Effector memory CD4-positive, alpha-beta T cell (primary cell): ENCODE results near the gene MARK4.

ENCODE experiments used
- DNase-seq, 3 donors: peaks; one replicate each; pipeline ENCODE4 v3.0.0-alpha.2; 2020
- H3K27ac ChIP-seq: 2 replicates; pipeline ENCODE4 v1.7.0; 2013; ENCODE audit warnings: mild to moderate bottlenecking, low read length, moderate library complexity; ENCODE audit not compliant: insufficient read depth, poor library complexity, severe bottlenecking
- H3K27me3 ChIP-seq: replicated peaks from 2 replicates; pipeline ENCODE4 v1.7.0; 2013; ENCODE audit warnings: mild to moderate bottlenecking, low read length; ENCODE audit not compliant: insufficient read depth, control insufficient read depth, poor library complexity, severe bottlenecking
- H3K36me3 ChIP-seq: 2 replicates; pipeline ENCODE4 v1.7.0; 2013; ENCODE audit warnings: mild to moderate bottlenecking, low read length, moderate library complexity; ENCODE audit not compliant: control insufficient read depth, insufficient read depth
- H3K4me1 ChIP-seq: 2 replicates; pipeline ENCODE4 v1.7.0; 2013; ENCODE audit warnings: low read length, mild to moderate bottlenecking; ENCODE audit not compliant: control insufficient read depth, insufficient read depth, poor library complexity, severe bottlenecking
- H3K4me3 ChIP-seq: 2 replicates; pipeline ENCODE4 v1.7.0; 2013; ENCODE audit warnings: low read length, low read depth, mild to moderate bottlenecking; ENCODE audit not compliant: insufficient read depth, poor library complexity, severe bottlenecking
- H3K9me3 ChIP-seq: 2 replicates; pipeline ENCODE4 v1.7.0; 2013; ENCODE audit warnings: mild to moderate bottlenecking, low read length, moderate library complexity; ENCODE audit not compliant: control insufficient read depth

Gene MARK4

DNA sequence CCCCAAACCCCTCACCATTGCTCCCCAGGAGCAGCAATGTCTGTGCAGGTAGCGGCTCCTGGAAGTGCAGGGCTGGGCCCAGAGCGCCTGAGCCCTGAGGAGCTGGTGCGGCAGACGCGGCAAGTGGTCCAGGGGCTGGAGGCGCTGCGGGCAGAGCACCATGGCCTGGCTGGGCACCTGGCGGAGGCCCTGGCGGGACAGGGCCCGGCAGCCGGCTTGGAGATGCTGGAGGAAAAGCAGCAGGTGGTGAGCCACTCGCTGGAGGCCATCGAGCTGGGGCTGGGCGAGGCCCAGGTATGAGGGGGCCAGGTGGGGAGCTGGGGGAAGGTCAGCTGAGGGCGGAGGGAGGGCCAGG lies 94.4 kb downstream of the MARK4 start:
- Histone ChIP-seq H3K9me3 (no peaks in the 10 kb centered on the region), H3K4me1 (peaks cover 4% of the 10 kb centered on the region)

DNA sequence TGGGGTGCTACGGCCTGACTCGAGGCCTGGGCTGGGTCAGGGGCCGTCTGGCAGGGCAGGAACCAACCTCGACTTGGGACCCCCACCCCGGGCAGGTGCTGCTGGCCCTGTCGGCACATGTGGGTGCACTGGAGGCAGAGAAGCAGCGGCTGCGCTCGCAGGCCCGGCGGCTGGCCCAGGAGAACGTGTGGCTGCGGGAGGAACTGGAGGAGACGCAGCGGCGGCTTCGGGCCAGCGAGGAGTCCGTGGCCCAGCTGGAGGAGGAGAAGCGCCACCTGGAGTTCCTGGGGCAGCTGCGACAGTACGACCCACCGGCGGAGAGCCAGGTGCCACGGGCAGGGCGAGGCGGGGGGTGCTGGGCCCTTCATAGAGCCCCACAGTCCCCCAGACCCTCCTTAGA lies 95.4 kb downstream of the MARK4 start:
- Histone ChIP-seq H3K36me3 (no peaks in the 10 kb centered on the region), H3K27me3 (peaks cover 11% of the 10 kb centered on the region), H3K4me3 (no peak overlapping the region), H3K27ac (no peak overlapping the region), H3K9me3 (no peaks in the 10 kb centered on the region), H3K4me1 (no peaks in the 10 kb centered on the region)
- no peak for DNase-seq

More for the DNA sequence above, 94.4 kb downstream of the MARK4 start:
- no peaks in the 10 kb centered on the region for H3K36me3 ChIP-seq
- no peak for DNase-seq
- peaks cover 19% of the 10 kb centered on the region for H3K27me3 ChIP-seq
- no peak overlapping the region for H3K4me3 ChIP-seq
- no peak overlapping the region for H3K27ac ChIP-seq

DNA sequence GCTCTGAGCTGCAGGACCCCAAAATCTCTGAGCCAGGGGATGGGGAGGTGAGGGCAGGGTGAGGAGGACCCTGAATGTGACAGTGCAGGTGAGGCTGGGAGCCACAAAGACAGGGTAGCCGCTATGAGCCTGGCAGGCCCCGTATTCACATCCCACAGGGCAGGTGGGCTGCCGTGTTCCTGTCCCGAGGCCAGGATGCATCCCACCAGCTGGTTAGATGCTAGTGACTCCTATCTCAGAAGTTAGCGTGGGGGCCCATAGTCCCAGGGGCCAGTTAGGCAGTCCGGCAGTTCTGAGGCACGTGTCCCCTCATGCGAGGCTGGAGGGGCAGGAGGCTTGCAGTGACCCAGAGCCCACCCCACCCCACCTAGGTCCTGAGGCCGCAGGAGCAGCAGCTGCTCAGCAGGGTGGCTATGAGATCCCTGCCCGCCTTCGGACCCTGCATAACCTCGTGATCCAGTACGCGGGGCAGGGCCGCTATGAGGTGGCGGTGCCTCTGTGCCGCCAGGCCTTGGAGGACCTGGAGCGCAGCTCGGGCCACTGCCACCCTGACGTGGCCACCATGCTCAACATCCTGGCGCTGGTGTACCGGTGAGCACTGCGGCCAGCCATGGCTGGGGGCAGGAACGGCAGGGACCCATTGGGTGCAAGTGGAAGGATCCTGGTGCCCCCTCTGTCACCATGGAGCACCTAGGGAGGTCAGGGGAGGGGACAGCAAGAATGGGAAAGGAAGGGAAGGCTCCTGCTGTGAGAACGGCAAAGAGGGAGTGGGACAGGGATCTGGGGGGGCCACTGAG lies 96.7 kb downstream of the MARK4 start:
- H3K4me3 ChIP-seq, result no peak overlapping the region
- H3K4me1 ChIP-seq, result no peaks in the 10 kb centered on the region
- peaks cover 6% of the 10 kb centered on the region for H3K27me3 ChIP-seq
- no peak overlapping the region for H3K27ac ChIP-seq
- H3K36me3 ChIP-seq, result peaks cover 4% of the 10 kb centered on the region
- H3K9me3 ChIP-seq, result no peaks in the 10 kb centered on the region
- no peak for DNase-seq

DNA sequence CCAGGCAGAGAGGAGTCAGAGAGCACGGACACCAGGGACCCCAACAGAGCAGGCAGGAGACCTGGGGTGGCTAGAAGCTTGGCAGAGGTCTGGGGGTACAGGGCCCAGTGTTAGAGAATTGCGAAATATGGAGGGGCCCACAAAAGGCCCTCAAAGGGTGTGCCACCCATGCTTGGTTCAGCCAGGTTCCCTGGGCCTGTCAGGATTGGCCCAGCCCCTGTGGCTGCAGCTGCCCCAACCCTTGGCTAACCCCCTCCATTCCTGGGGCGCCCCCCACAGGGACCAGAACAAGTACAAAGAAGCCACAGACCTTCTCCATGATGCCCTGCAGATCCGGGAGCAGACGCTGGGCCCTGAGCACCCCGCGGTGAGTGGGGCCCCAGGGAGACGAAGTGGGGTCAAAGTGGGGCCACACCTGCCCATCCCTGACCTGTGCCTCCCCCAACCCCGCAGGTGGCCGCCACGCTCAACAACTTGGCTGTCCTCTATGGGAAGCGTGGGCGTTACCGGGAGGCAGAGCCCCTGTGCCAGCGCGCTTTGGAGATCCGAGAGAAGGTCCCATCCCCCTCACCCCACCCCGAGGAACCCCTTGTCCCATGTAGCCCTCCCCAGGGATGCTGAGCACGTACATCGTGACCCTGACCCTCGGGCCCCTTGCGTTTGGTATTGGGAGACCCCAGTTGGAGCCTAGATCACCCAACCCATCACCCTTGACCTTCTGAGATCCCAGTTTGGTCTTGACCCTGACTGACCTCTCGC lies 97.5 kb downstream of the MARK4 start:
- Histone ChIP-seq H3K9me3 (no peaks in the 10 kb centered on the region), H3K27me3 (peaks cover 6% of the 10 kb centered on the region), H3K4me3 (no peak overlapping the region), H3K36me3 (peaks cover 4% of the 10 kb centered on the region), H3K27ac (no peak overlapping the region), H3K4me1 (no peaks in the 10 kb centered on the region)
- no peak for DNase-seq

DNA sequence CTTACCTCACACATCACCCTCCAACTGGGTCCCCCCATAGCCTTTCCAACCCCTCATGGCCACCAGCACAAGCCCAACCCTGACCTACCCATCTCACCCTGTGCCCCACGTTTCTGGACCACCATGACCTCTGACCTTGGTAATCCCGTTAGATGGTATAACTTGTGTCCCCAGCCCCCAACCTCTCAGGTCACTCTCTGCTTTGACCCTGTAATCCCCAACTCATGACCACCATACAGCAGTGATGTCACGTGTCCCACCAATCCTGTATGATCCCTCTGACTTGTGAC lies 98.0 kb downstream of the MARK4 start:
- H3K27ac ChIP-seq, result no peak overlapping the region
- no peaks in the 10 kb centered on the region for H3K4me1 ChIP-seq
- H3K27me3 ChIP-seq, result peaks cover 6% of the 10 kb centered on the region
- no peak overlapping the region for H3K4me3 ChIP-seq
- H3K36me3 ChIP-seq, result peaks cover 4% of the 10 kb centered on the region
- H3K9me3 ChIP-seq, result no peaks in the 10 kb centered on the region
- DNase-seq, result no peak

DNA sequence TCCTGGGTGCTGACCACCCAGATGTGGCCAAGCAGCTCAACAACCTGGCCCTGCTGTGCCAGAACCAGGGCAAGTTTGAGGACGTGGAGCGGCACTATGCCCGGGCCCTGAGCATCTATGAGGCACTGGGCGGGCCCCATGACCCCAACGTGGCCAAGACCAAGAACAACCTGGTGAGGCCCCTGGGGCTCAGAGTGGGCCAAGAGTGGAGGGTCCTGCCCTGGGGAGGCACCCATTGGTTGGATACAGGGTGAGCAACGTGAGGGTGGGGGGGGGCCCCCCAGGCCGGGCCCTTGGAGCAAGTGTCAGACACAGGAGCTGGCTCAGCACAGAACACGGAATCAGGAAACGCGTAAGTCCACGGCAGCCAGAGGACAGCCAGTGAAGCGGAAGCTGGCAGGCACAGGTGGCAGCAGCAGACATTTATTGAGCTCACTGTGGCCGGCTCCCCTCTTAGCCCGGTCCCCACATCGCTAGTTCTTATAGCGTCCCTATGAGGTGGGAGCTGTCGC lies 98.4 kb downstream of the MARK4 start:
- Histone ChIP-seq H3K27ac (no peak overlapping the region), H3K27me3 (peaks cover 6% of the 10 kb centered on the region), H3K9me3 (no peaks in the 10 kb centered on the region), H3K36me3 (peaks cover 4% of the 10 kb centered on the region), H3K4me3 (no peak overlapping the region), H3K4me1 (no peaks in the 10 kb centered on the region)
- no peak for DNase-seq

DNA sequence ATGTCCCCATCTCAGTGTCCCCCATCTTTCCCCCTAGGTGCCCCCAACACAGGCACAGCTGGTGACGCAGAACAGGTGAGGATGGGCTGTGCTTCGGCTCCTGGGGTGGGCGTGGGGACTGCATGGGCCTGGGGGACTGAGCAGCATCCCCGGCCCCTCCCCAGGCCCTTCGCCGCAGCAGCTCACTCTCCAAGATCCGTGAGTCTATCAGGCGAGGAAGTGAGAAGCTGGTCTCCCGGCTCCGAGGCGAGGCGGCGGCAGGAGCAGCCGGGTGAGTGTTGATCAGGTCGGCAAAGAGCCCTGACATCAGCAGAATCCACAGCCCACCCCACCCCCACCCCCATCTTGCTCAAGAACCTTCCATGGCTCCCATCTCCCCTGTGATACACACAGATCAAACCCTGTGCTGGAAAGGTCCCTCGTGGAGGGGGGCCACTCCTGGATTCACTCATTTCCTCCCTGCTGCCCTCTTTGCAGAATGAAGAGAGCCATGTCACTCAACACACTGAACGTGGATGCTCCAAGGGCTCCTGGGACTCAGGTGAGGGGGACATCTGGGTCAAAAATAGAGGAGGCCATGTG lies 99.5 kb downstream of the MARK4 start:
- H3K36me3 ChIP-seq, result peaks cover 4% of the 10 kb centered on the region

DNA sequence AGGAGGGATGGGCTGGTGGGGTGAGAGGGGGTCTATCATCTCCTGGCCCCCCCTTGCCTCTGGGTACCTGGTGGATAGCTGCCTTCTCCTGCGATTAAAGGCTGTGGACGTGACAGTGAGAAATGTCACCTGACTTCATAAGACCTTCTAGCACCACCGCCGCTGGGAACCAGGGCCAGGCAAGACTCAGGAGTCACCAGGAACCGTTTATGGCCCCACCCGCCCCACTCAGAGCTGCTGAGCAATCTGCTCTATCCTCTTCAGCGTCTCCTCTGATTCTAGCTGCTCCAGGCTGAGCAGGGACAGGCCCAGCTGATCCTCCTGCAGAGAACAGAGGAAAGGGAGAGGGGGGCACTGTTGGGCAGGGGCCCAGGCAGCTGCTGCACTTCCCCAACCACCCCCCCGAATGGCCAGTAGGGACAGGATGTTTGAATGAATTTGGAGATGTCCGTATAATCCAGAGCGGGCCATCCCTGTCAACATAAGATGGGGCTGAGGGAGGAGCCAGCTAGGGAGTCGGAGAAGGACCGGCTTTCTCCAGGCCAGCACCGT lies 100.4 kb downstream of the MARK4 start:
- Histone ChIP-seq H3K9me3 (no peaks in the 10 kb centered on the region), H3K27me3 (peaks cover 1% of the 10 kb centered on the region), H3K27ac (no peak overlapping the region), H3K4me3 (no peak overlapping the region), H3K36me3 (peaks cover 4% of the 10 kb centered on the region), H3K4me1 (no peaks in the 10 kb centered on the region)
- no peak for DNase-seq

More for the DNA sequence above, 99.5 kb downstream of the MARK4 start:
- Histone ChIP-seq H3K4me1 (no peaks in the 10 kb centered on the region), H3K27me3 (peaks cover 6% of the 10 kb centered on the region), H3K27ac (no peak overlapping the region), H3K4me3 (no peak overlapping the region), H3K9me3 (no peaks in the 10 kb centered on the region)
- no peak for DNase-seq

DNA sequence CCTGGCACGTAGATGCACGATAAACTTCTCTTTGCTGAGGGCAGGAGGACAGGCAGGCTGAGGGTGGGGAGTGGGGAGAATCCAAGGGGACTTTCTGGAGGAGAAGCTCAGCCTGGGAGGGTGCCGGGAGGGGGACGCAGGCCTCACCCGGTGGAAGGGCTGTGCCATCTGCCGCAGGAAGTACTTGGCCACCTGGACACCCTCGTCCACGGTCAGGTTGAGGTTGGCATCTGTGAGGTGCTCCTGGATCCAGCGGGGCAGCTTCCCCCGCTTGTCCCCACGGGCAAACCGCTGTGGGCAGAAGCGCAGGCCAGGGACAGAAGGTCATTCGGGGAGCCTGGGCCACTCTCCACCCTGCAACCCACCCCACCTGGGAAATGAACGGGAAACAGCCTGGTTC lies 101.0 kb downstream of the MARK4 start:
- Histone ChIP-seq H3K4me1 (no peaks in the 10 kb centered on the region), H3K9me3 (no peaks in the 10 kb centered on the region), H3K27ac (no peak overlapping the region), H3K27me3 (no peaks in the 10 kb centered on the region), H3K36me3 (peaks cover 4% of the 10 kb centered on the region), H3K4me3 (no peak overlapping the region)
- DNase-seq, result no peak

DNA sequence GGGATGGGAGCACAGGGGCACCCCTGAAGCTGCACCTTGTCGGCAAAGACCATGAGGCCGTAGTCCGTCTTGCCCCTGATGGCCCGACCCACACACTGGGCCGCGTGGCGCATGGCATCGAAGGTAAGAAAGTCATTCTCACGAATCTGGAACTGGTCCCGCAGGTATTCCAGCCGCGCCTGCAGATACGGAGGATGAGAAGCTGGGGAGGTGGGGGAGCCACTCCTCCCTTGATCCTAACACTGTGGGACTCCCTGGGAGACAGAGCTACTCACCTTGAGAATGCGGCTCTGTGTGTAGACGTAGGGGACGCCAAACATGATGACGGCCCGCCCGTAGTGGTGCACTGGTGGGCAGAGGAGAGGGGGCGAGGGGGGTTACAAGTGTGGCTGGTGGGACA lies 101.4 kb downstream of the MARK4 start:
- H3K9me3 ChIP-seq, result no peaks in the 10 kb centered on the region
- no peak overlapping the region for H3K27ac ChIP-seq
- peaks cover 4% of the 10 kb centered on the region for H3K36me3 ChIP-seq
- no peak for DNase-seq
- no peak overlapping the region for H3K4me3 ChIP-seq
- H3K4me1 ChIP-seq, result no peaks in the 10 kb centered on the region
- no peaks in the 10 kb centered on the region for H3K27me3 ChIP-seq
